ENCODE data around the gene RNH1.

- TF ChIP-seq EZH2 (IDR thresholded peaks at IDR 0.05; ENCODE audit: borderline replicate concordance, low read length), result no peak
- TF ChIP-seq, protein P1, sequence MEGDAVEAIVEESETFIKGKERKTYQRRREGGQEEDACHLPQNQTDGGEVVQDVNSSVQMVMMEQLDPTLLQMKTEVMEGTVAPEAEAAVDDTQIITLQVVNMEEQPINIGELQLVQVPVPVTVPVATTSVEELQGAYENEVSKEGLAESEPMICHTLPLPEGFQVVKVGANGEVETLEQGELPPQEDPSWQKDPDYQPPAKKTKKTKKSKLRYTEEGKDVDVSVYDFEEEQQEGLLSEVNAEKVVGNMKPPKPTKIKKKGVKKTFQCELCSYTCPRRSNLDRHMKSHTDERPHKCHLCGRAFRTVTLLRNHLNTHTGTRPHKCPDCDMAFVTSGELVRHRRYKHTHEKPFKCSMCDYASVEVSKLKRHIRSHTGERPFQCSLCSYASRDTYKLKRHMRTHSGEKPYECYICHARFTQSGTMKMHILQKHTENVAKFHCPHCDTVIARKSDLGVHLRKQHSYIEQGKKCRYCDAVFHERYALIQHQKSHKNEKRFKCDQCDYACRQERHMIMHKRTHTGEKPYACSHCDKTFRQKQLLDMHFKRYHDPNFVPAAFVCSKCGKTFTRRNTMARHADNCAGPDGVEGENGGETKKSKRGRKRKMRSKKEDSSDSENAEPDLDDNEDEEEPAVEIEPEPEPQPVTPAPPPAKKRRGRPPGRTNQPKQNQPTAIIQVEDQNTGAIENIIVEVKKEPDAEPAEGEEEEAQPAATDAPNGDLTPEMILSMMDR (conservative IDR thresholded peaks at IDR 0.05 in 1 of 2, IDR thresholded peaks at IDR 0.05 in 1 of 2; ENCODE audit: extremely low read depth in 1 of 2, insufficient read depth in 1 of 2, low read depth in 1 of 2, low read length in 2 of 2), result no peak
Measured at GRCh38 chr11:468493-468892, 38.5 kb downstream of the RNH1 start.
